Measurements from ENCODE around the gene STPG3.

DNA sequence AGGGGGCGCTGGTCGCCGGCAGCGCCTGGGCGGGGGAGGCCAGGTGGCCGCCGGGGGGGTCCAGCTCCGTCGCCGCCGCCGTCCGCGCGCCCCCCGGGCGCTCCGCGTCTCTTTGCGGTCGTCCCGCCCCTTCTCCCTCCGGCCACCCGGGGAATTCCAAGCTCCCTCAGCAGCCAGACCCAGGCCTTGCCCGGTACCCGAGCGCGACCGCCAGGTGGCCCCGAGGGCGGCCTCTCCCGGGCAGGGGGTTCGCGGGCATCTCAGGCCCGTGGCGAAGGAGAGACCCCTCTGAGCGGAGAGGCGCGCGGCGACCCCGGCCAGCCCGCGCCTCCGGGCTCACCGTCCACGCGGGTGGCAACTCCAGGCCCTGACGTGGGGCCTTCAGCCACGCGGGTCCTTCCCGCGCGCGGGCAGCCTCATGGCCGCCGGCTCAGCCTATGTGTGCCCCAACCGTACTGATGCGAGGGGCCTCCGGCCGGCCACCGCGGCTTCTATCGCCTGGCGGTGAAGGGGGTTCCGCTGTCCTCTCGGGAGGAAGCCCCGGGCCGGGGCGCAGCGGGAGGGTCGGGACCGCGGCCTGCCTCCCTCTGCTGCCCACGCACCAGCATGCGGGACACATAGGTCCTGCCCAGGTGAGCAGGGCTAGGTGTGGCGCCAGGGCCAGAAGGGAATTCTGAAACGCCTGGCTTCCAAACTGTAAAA, 51.5 kb downstream of the STPG3 start:
- TF ChIP-seq, protein P1, sequence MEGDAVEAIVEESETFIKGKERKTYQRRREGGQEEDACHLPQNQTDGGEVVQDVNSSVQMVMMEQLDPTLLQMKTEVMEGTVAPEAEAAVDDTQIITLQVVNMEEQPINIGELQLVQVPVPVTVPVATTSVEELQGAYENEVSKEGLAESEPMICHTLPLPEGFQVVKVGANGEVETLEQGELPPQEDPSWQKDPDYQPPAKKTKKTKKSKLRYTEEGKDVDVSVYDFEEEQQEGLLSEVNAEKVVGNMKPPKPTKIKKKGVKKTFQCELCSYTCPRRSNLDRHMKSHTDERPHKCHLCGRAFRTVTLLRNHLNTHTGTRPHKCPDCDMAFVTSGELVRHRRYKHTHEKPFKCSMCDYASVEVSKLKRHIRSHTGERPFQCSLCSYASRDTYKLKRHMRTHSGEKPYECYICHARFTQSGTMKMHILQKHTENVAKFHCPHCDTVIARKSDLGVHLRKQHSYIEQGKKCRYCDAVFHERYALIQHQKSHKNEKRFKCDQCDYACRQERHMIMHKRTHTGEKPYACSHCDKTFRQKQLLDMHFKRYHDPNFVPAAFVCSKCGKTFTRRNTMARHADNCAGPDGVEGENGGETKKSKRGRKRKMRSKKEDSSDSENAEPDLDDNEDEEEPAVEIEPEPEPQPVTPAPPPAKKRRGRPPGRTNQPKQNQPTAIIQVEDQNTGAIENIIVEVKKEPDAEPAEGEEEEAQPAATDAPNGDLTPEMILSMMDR (IDR thresholded peaks at IDR 0.05; ENCODE audit: insufficient read depth, low read length) = no peak
- TF ChIP-seq, protein P2, sequence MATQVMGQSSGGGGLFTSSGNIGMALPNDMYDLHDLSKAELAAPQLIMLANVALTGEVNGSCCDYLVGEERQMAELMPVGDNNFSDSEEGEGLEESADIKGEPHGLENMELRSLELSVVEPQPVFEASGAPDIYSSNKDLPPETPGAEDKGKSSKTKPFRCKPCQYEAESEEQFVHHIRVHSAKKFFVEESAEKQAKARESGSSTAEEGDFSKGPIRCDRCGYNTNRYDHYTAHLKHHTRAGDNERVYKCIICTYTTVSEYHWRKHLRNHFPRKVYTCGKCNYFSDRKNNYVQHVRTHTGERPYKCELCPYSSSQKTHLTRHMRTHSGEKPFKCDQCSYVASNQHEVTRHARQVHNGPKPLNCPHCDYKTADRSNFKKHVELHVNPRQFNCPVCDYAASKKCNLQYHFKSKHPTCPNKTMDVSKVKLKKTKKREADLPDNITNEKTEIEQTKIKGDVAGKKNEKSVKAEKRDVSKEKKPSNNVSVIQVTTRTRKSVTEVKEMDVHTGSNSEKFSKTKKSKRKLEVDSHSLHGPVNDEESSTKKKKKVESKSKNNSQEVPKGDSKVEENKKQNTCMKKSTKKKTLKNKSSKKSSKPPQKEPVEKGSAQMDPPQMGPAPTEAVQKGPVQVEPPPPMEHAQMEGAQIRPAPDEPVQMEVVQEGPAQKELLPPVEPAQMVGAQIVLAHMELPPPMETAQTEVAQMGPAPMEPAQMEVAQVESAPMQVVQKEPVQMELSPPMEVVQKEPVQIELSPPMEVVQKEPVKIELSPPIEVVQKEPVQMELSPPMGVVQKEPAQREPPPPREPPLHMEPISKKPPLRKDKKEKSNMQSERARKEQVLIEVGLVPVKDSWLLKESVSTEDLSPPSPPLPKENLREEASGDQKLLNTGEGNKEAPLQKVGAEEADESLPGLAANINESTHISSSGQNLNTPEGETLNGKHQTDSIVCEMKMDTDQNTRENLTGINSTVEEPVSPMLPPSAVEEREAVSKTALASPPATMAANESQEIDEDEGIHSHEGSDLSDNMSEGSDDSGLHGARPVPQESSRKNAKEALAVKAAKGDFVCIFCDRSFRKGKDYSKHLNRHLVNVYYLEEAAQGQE (IDR thresholded peaks at IDR 0.05; ENCODE audit: insufficient replicate concordance, low read depth) = no peak
- TF ChIP-seq POLR2AphosphoS5 (IDR thresholded peaks at IDR 0.05; ENCODE audit: low read depth) (no peak), SPI1 (IDR thresholded peaks at IDR 0.05; ENCODE audit: borderline replicate concordance, low read depth) (no peak)
